Measurements from ENCODE around the gene DCAF17.

GRCh38 chr2:171399292-171399691, 34.7 kb upstream of the DCAF17 start:
- TF ChIP-seq CTCF (IDR thresholded peaks at IDR 0.05) (no peak), POLR2A (IDR thresholded peaks at IDR 0.05) (no peak), POLR2AphosphoS5 (IDR thresholded peaks at IDR 0.05) (no peak), EP300 (IDR thresholded peaks at IDR 0.05) (no peak)

All from sigmoid colon (tissue), 4 donors.